Endothelial cell of umbilical vein (primary cell): Measurements from ENCODE around the gene RFPL4A. TPM values are rescaled to one million over a fixed set of nuclear protein-coding genes. Genes with fewer than 3 reads are reported as not detected.

Experiments used
- BruUV-seq: library from RNA; stranded (reverse); fragments of 400-500 nt; replicated peaks from 2 replicates; lab custom pipeline; 2021; lab: Mats Ljungman, UMichigan
- CTCF ChIA-PET: fragments of 300-600, 350-600 bp; sonication (Branson Sonifier 250); formaldehyde crosslinking; loops from one replicate; lab custom pipeline; 2021; ENCODE audit warnings: antibody characterized with exemption, inconsistent platforms; lab: Charles Lee
- POLR2A ChIA-PET: fragments of 300-600, 350-600 bp; sonication (Branson Sonifier 250); formaldehyde crosslinking; loops from one replicate; lab custom pipeline; 2021; ENCODE audit warnings: antibody characterized with exemption, inconsistent platforms; lab: Charles Lee
- DNase-seq: peaks from one replicate; pipeline ENCODE4 v3.0.0-alpha.2; 2011; ENCODE audit warnings: low read depth, low spot score
- FAIRE-seq: peaks from 2 replicates; lab custom pipeline; 2011; peaks lifted over from hg19 to GRCh38; lab: Jason Lieb, UNC
- H2AFZ ChIP-seq: 2 replicates; pipeline ENCODE4 v1.6.0; 2012; ENCODE audit warnings: low read depth, low read length, control low read depth, inconsistent platforms
- H3K27ac ChIP-seq: 2 replicates; pipeline ENCODE4 v1.5.1; 2011; ENCODE audit warnings: low read depth, mild to moderate bottlenecking, control low read depth, low read length, moderate library complexity; ENCODE audit not compliant: insufficient read depth
- H3K27me3 ChIP-seq, 2 experiments: 2 replicates each; pipeline versions ENCODE4 v1.6.0 to v1.6.1; 2011; ENCODE audit warnings: low read length in 2 of 2, mixed read lengths in 1 of 2; ENCODE audit not compliant: control insufficient read depth in 2 of 2, insufficient read depth in 2 of 2
- H3K36me3 ChIP-seq, 2 experiments: 2 replicates in 1 of 2; 3 replicates in 1 of 2; pipeline ENCODE4 v1.5.1; 2011; ENCODE audit warnings: low read length in 2 of 2, mild to moderate bottlenecking in 1 of 2, moderate library complexity in 1 of 2; ENCODE audit not compliant: control insufficient read depth in 2 of 2, insufficient read depth in 2 of 2; ENCODE audit errors: extremely low read depth in 1 of 2
- H3K4me1 ChIP-seq: 3 replicates; pipeline ENCODE4 v1.5.1; 2011; ENCODE audit warnings: mild to moderate bottlenecking, low read length; ENCODE audit not compliant: control insufficient read depth, insufficient read depth; ENCODE audit errors: extremely low read depth
- H3K4me2 ChIP-seq: 2 replicates; pipeline ENCODE4 v1.6.1; 2011; ENCODE audit warnings: low read length, control low read depth, mixed read lengths; ENCODE audit not compliant: insufficient read depth
- H3K4me3 ChIP-seq, 3 experiments: fragments of 200-600 bp in 1 of 3; sonication (generic), shearing (Covaris generic) in 1 of 3; replicated peaks in 1 of 3; 2 replicates each; pipeline ENCODE4 v1.5.1; 2011 to 2016; ENCODE audit warnings: control low read depth in 3 of 3, low read length in 3 of 3, mild to moderate bottlenecking in 2 of 3, inconsistent platforms in 1 of 3, low read depth in 1 of 3, moderate library complexity in 1 of 3; ENCODE audit not compliant: insufficient read depth in 1 of 3
- H3K79me2 ChIP-seq: 2 replicates; pipeline ENCODE4 v1.6.0; 2012; ENCODE audit warnings: low read length, inconsistent platforms; ENCODE audit not compliant: control insufficient read depth, insufficient read depth
- H3K9ac ChIP-seq: replicated peaks from 2 replicates; pipeline ENCODE3; 2011; ENCODE audit warnings: low read length, control low read depth; ENCODE audit not compliant: insufficient read depth; ENCODE audit errors: extremely low read depth
- H3K9me1 ChIP-seq: replicated peaks from 3 replicates; pipeline ENCODE4 v1.6.0; 2011; ENCODE audit warnings: mild to moderate bottlenecking, low read length; ENCODE audit not compliant: control insufficient read depth, insufficient read depth; ENCODE audit errors: extremely low read depth
- H3K9me3 ChIP-seq: replicated peaks from 2 replicates; pipeline ENCODE4 v1.5.1; 2012; ENCODE audit warnings: low read length, inconsistent platforms; ENCODE audit not compliant: control insufficient read depth, insufficient read depth
- H4K20me1 ChIP-seq: replicated peaks from 2 replicates; pipeline ENCODE3; 2011; ENCODE audit warnings: mild to moderate bottlenecking, low read length; ENCODE audit not compliant: control insufficient read depth, insufficient read depth; ENCODE audit errors: extremely low read depth
- CTCF ChIP-seq, 2 donors: IDR thresholded peaks; 1 replicate in 1 of 2; 2 replicates in 1 of 2; pipeline ENCODE4 v1.5.1; 2011; ENCODE audit warnings: low read length in 2 of 2, mild to moderate bottlenecking in 2 of 2, moderate library complexity in 2 of 2, control low read depth in 1 of 2, inconsistent platforms in 1 of 2, low read depth in 1 of 2; ENCODE audit not compliant: insufficient read depth in 1 of 2; ENCODE audit errors: extremely low read depth in 1 of 2
- EZH2 ChIP-seq: IDR thresholded peaks from 2 replicates; pipeline ENCODE4 v1.6.1; 2012; ENCODE audit warnings: borderline replicate concordance, low read depth, mild to moderate bottlenecking, moderate library complexity, low read length, inconsistent platforms; ENCODE audit not compliant: severe bottlenecking
- FOS ChIP-seq: IDR thresholded peaks from 2 replicates; pipeline ENCODE4 v1.6.1; 2011; ENCODE audit warnings: mild to moderate bottlenecking, low read length, moderate library complexity, borderline replicate concordance; ENCODE audit not compliant: insufficient read depth
- GATA2 ChIP-seq: IDR thresholded peaks from 2 replicates; pipeline ENCODE4 v1.7.0; 2011; ENCODE audit warnings: low read depth, mild to moderate bottlenecking, moderate library complexity, mixed read lengths, low read length; ENCODE audit not compliant: insufficient read length, insufficient read depth
- JUN ChIP-seq: IDR thresholded peaks from 2 replicates; pipeline ENCODE4 v1.6.1; 2011; ENCODE audit warnings: borderline replicate concordance, low read depth; ENCODE audit not compliant: insufficient read length, insufficient read depth
- MAX ChIP-seq: IDR thresholded peaks from 2 replicates; pipeline ENCODE4 v1.6.1; 2011; ENCODE audit not compliant: insufficient read depth, insufficient read length
- MYC ChIP-seq: IDR thresholded peaks from one replicate; pipeline ENCODE4 v1.6.1; 2011; ENCODE audit warnings: mild to moderate bottlenecking, low read depth, low read length
- POLR2A ChIP-seq: IDR thresholded peaks from 2 replicates; pipeline ENCODE4 v1.6.1; 2012; ENCODE audit warnings: low read depth, mild to moderate bottlenecking, control low read depth, low read length
- POLR2AphosphoS5 ChIP-seq: IDR thresholded peaks from 2 replicates; pipeline ENCODE4 v1.6.1; 2012; ENCODE audit warnings: low read depth, mild to moderate bottlenecking, control low read depth, low read length, moderate library complexity; ENCODE audit not compliant: insufficient read depth
- dilution Hi-C: fragments of 300-500 bp; cut with MboI; formaldehyde crosslinking; loops from one replicate; pipeline ENCODE4 v1.15.0; 2019; ENCODE audit warnings: low sequenced_read_pairs; ENCODE audit not compliant: extremely low pct_ligation_motif_present
- intact Hi-C: fragments of 100-400 bp; cut with micrococcal nuclease; formaldehyde crosslinking; loops from one replicate; pipeline ENCODE4 v1.10.0; 2022
- polyA plus RNA-seq, 4 experiments: library from polyadenylated mRNA; depleted of rRNA in 3 of 4; stranded (reverse) in 3 of 4; unstranded in 1 of 4; fragments of >200 nt; gene quantifications; 2 replicates each; pipeline versions ENCODE4 v1.2.1 to v1.2.3, GENCODE V29; 2011 to 2012; ENCODE audit warnings: missing spikeins in 1 of 4
- total RNA-seq: library from RNA; stranded (reverse); gene quantifications from 2 replicates; pipeline ENCODE4 v1.2.3, GENCODE V29; 2021

RFPL4A gene
- total and polyA plus RNA-seq, 2 donors (not counting 3 experiments of a cell fraction or from before 2014, with no cell fraction given): not detected

- dilution Hi-C loops: no loop called here
- POLR2A ChIA-PET: no interaction called here
- no peak overlapping the region for H2AFZ ChIP-seq
Observed at GRCh38 chr19:55716531-55716930, 42.4 kb upstream of the RFPL4A start.

More at GRCh38 chr19:55716531-55716930, 42.4 kb upstream of the RFPL4A start:
- no peaks in the 10 kb centered on the region for H3K79me2 ChIP-seq
- no peaks in the 10 kb centered on the region for H3K36me3 ChIP-seq
- no TSS peak for BruUV-seq
- no peaks in the 10 kb centered on the region for H3K9me1 ChIP-seq
- no peak overlapping the region for H3K9ac ChIP-seq
- no peak overlapping the region for H3K4me2 ChIP-seq
- CTCF ChIA-PET: no interaction called here
- intact Hi-C loops: no loop called here
- no peak overlapping the region for H3K4me3 ChIP-seq
- no peaks in the 10 kb centered on the region for H3K4me1 ChIP-seq
- no peaks in the 10 kb centered on the region for H3K27me3 ChIP-seq
- no peak overlapping the region for H3K27ac ChIP-seq
- DNase-seq (no peak), FAIRE-seq (no peak)
- no peaks in the 10 kb centered on the region for H3K9me3 ChIP-seq
- TF ChIP-seq MYC (no peak), FOS (no peak), JUN (no peak), GATA2 (no peak), EZH2 (no peak), POLR2A (no peak), POLR2AphosphoS5 (no peak), CTCF (IDR thresholded peaks at IDR 0.05; ENCODE audit: extremely low read depth in 1 of 2, insufficient read depth in 1 of 2, low read depth in 1 of 2, low read length in 2 of 2) (no peak), MAX (no peak)
- H4K20me1 ChIP-seq: no peaks in the 10 kb centered on the region
